NCI-H524 treated with DMSO at 0.1 percent for 48 hours (cell line): Measurements from ENCODE around the gene CAPG.
"Not testable (repeated sequence)": the region's sequence is repeated elsewhere in the genome, so short reads cannot be mapped to it uniquely, and the experiment has no call there.

Experiments
- DNase-seq: peaks from one replicate; lab custom pipeline; 2025; lab: John Stamatoyannopoulos, UW

The CAPG gene

GRCh38 chr2:85396531-85397470, 13.4 kb downstream of the CAPG start:
- no peak for DNase-seq

DNA sequence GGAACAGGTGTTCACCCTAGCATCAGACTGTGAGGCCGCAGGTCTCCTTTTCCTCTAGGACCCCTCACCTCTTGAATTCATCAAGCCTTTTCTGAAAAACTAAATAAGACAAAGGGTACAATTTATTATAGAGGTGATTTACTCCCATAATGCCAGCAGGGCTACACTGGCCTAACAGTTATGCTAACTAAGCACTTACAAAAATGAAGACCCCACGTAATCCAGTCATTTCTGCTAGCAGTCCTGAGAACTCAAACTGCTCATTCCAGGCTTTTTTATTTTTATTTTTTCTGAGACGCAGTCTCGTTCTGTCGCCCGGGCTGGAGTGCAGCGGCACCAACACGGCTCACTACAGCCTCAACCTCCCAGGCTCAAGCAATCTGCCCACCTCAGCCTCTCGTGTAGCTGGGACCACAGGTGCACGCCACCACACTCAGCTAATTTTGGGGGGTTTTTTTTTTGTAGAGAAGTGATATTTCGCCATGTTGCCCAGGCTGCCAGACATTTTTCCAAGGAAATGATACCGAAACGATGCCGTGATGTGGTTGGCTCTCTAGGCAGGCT, 14.2 kb downstream of the CAPG start:
- no peak for DNase-seq

DNA sequence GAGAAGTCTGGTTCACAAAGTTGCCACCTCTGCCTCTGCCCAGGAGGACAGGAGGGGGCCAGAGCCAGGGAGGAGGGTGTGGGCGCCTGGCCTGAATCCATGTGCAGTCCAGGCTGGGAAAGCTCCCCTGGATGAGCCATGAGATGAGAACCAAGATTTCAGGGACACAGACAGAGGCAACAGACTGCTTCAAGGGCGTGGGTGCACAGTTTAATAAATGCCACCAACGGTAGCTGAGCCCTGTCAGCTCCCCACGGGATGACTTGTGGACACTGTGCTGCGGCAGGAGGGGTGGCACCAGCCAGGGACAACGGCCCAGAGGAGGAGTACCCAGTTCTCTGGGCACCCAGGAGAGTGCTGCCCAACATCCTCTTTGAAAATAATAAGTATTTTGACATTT, 15.2 kb downstream of the CAPG start:
- no peak for DNase-seq

DNA sequence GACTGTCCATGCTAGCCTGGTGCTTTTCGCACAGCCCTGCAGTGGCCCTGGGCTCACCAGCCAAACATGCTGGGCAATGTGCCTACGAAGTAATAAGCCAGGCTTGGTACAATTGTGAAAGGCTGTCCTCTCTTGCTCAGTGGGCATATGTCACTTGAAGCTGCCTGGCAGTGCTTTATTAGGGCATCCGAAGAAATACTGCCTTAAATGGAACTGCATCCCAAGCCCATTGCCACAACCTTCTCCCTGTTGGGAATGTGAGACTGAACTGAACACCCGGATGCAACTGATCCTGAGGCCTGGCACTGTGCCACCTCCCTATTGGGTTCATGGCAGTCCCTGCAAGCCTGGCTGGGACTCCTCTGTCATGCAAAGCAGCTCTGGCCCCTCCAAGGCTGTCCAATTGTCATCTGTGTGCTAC, 15.9 kb downstream of the CAPG start:
- DNase-seq: no peak

- no peak for DNase-seq
Observed at GRCh38 chr2:85393836-85394235, 16.3 kb downstream of the CAPG start.

- DNase-seq: no peak
Observed at GRCh38 chr2:85390941-85391669, 19.1 kb downstream of the CAPG start.

GRCh38 chr2:85388878-85389538, 21.2 kb downstream of the CAPG start:
- DNase-seq: no peak

DNA sequence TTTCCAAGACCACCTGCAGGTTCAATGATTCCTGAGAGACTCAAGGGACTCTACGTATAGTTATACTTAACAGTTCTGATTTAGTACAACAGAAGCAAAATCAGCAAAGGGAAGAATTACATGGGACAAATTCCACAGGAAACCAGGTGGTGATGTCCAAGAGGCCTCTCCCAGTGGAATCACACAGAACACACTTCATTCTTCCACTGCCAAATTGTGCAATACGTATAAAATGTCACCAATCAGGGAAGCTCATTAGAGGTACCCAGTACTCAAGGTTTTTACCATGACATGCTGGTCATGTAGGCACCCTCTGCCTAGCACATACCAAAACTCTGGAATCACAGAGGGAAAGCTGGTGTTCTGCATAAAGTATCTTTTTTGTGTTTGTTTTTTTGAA, 22.4 kb downstream of the CAPG start:
- DNase-seq: no peak

DNA sequence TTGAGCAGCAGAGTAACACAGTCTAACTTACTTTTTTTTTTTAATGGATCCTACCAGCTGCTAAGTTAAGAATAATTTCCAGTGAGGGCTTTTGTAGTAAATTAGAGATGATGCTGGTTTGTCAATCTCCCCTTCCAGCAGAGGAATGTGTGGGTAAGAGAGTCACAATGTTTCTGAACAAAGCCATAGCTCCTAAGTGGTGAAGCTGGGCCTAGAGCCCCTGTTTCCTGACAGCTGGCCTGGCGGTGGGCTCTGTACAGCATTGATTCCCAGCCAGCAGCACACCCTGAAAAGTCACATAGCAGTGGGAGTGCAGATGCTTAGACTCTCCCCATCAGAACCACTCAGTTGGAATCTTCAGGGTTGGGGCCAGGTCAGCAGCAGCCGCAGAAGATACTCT, 24.4 kb downstream of the CAPG start:
- no peak for DNase-seq

DNA sequence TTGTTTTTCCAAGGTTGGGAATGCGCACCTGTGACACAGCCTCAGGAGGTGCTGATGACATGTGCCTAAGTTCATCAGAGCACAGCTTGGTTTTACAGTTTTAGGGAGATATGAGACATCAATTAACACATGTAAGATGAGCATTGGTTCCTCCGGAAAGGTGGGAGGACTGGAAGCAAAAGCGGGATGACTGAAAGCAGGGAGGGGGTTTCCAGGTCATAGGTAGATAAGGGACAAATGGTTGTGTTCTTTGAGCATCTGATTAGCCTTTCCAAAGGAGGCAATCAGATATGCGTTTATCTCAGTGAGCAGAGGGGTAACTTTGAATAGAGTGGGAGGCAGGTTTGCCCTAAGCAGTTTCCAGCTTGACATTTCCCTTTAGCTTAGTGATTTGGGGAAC, 26.3 kb downstream of the CAPG start:
- no peak for DNase-seq

- not testable (repeated sequence) for DNase-seq
Observed at GRCh38 chr2:85383151-85383550, 27.0 kb downstream of the CAPG start.

DNA sequence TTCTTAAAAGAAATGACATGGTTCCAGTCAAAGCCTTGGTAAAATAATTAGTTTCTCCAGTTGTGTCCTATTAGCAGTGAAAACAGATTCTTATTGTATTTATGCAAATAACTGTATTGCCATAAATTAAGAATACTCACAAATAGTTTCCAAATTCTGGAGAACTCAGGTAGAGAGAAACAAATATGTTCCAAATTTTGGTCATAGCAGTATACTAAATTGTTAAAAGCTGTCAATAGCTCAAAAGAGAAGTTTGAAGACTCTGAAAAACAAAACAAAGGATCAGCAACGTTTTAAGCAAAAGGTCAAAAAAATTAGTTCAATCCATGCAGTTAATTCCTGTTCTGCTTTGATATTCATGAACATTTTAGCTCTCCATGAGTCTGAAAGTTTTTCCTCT, 30.1 kb downstream of the CAPG start:
- DNase-seq: no peak

- no peak for DNase-seq
Observed at GRCh38 chr2:85378257-85378656, 31.9 kb downstream of the CAPG start.

DNA sequence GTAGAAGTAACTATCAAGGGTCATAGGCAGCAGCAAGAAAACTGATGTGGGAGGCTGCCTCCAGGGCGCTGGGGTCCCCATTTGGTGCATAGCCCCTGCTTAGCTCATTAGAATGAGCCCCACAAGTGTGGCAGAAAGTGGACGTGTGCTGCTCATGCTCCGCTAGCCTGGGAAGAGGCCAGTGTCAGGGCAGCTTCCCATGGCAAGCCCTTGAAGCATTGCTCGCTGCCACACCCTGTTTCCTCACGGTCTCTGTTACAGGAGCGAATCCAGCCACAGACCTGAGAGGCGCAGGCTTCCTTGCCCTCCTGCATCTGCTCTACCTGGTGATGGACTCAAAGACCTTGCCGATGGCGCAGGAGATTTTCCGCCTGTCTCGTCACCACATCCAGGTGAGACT, 33.1 kb downstream of the CAPG start:
- no peak for DNase-seq

- no peak for DNase-seq
Observed at GRCh38 chr2:85376291-85377065, 33.7 kb downstream of the CAPG start.

DNA sequence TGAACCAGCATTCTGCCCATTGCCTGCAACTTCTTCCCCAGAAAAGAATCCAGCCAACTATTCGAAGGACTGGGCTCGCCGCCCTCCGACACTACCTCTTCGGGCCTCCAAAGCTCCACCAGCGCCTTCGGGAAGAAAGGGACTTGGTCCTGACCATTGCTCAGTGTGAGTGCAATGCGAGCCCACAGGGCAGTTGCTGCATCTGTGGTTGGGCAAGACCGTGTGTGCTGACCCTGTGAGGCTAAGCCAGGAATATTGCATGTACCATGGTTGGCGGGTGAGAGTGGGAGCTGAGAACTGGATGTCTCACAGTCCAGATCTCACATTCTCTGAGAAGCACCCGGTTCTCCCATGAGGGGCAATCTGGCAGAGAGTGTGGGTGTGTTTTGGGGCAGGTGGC, 39.1 kb downstream of the CAPG start:
- DNase-seq: no peak

- no peak for DNase-seq
Observed at GRCh38 chr2:85369500-85369899, 40.7 kb downstream of the CAPG start.

- DNase-seq: no peak
Observed at GRCh38 chr2:85368921-85369320, 41.2 kb downstream of the CAPG start.

- DNase-seq: no peak
Observed at GRCh38 chr2:85367180-85367579, 43.0 kb downstream of the CAPG start.

DNA sequence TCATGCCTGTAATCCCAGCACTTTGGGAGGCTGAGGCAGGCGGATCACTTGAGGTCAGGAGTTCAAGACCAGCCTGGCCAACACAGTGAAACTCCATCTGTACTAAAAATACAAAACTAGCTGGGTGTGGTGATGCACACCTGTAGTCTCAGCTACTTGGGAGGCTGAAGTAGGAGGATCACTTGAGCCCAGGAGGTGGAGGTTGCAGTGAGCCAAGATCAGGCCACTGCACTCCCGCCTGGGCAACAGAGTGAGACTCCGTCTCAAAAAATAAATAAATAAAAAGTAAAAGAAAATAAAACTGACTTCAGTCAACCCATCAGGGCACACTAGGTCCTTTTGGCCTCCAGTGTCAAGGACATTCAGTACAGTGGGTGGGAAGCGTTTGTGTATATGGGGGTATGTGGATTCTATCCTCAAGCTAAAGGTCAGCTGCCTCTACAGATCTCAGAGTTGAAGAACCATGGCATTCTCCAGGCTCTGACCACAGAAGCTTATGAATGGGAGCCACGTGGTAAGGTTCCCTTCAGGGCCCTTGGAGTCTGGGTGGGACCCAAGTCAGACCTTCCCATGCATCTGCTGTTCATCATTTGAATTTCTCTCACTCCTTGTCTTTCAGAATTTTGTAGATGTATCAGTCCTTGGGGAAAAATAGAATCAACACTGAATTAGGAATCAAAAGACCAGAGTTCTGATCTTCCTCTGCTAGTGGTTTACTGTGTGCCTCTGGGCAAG, 47.3 kb downstream of the CAPG start:
- DNase-seq: not testable (repeated sequence)

DNA sequence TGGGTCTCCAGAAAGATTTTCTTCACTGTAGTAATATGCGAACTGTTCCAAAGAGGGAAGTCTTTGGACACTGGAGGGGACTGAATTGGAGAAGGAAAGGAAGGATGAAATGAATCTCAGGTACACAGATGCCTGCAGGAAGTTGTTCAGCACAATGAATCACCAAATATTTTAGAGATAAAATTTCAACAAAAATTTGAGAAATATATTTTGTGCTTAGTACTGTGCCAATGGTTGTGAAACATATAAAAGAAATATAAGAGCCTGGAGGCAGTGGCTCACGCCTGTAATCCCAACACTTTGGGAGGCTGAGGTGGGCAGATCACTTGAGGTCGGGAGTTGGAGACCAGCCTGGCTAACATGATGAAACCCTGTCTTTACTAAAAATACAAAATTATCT, 52.4 kb downstream of the CAPG start:
- no peak for DNase-seq
